H1 (cell line): Measurements from ENCODE around the gene SHROOM2.

ENCODE experiments used
- CTCF ChIP-seq, 3 experiments: IDR thresholded peaks; 1 replicate in 2 of 3; 2 replicates in 1 of 3; pipeline versions ENCODE4 v1.5.1 to v1.6.1; 2011; ENCODE audit warnings: low read length in 3 of 3, mild to moderate bottlenecking in 3 of 3, inconsistent platforms in 2 of 3, low read depth in 1 of 3, moderate library complexity in 1 of 3; ENCODE audit not compliant: insufficient read depth in 1 of 3; ENCODE audit errors: control extremely low read depth in 1 of 3
- PHF8 ChIP-seq: fragments of 200-600 bp; sonication (generic); conservative IDR thresholded peaks from 2 replicates; pipeline ENCODE4 v1.7.1; 2012; ENCODE audit warnings: low read depth, mild to moderate bottlenecking, inconsistent platforms, low read length, moderate library complexity
- POLR2A ChIP-seq, 2 experiments: IDR thresholded peaks; 1 replicate in 1 of 2; 2 replicates in 1 of 2; pipeline ENCODE4 v1.6.1; 2011; ENCODE audit warnings: low read depth in 2 of 2, low read length in 2 of 2, mild to moderate bottlenecking in 2 of 2; ENCODE audit errors: control extremely low read depth in 1 of 2
- POLR2AphosphoS5 ChIP-seq: IDR thresholded peaks from 2 replicates; pipeline ENCODE4 v1.6.1; 2011; ENCODE audit warnings: low read depth, low read length
- RAD21 ChIP-seq, 2 experiments: IDR thresholded peaks in 1 of 2; conservative IDR thresholded peaks in 1 of 2; 2 replicates each; pipeline ENCODE4 v1.6.1; 2011; ENCODE audit warnings: low read depth in 2 of 2, low read length in 2 of 2, improper control_type of control experiment in 1 of 2, inconsistent platforms in 1 of 2, mild to moderate bottlenecking in 1 of 2, moderate library complexity in 1 of 2
- SP2 ChIP-seq: IDR thresholded peaks from 2 replicates; pipeline ENCODE4 v1.6.1; 2012; ENCODE audit warnings: mild to moderate bottlenecking, low read length, inconsistent platforms
- TAF1 ChIP-seq: IDR thresholded peaks from 2 replicates; pipeline ENCODE4 v1.6.1; 2011; ENCODE audit warnings: mild to moderate bottlenecking, low read depth, low read length
- TEAD4 ChIP-seq: IDR thresholded peaks from 2 replicates; pipeline ENCODE4 v1.6.1; 2012; ENCODE audit warnings: low read depth, low read length, inconsistent platforms, mixed read lengths

DNA sequence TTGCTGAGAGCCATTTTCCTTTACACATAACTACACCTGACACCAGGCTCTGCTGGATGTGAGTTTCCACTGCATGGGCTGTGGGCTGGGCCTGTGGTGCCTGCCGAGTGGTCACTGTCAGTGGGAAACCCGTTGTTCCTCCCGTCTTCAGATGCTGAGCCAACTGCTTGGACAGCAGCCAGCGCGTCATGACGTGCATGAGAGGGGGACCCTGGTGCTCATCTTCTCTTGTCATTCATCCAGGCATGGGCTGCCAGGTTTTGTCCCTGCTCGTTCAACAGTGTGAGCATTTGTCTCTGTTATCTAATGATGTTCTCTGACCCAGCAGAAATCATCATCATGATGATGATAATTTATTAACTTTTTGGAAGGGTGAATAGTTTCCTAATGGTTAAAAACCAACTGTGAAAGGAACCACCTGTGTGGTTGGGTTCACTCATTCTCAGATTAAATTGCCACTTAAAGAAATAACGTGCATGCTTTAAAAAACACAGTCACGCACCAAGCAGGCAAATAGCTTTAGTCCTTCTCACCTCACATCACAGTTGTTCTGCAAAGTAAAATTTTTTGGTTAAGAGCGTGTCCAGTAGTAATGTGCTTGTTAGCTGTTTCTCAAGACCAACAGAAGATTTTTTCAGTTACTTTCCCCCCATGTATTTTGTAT, 161.0 kb downstream of the SHROOM2 start:
- TF ChIP-seq POLR2AphosphoS5 (no peak), CTCF (IDR thresholded peaks at IDR 0.05; ENCODE audit: control extremely low read depth in 1 of 3, insufficient read depth in 1 of 3, low read depth in 1 of 3, low read length in 3 of 3) (no peak), POLR2A (IDR thresholded peaks at IDR 0.05; ENCODE audit: control extremely low read depth in 1 of 2, low read depth in 2 of 2, low read length in 2 of 2) (no peak), RAD21 (IDR thresholded peaks at IDR 0.05 in 1 of 2, conservative IDR thresholded peaks at IDR 0.05 in 1 of 2; ENCODE audit: low read depth in 2 of 2, low read length in 2 of 2) (no peak), SP2 (no peak), TAF1 (no peak), TEAD4 (no peak), PHF8 (no peak)
